NCI-H446 (cell line): ENCODE measurements around the gene OGFOD2.
"Not testable (repeated sequence)": the region's sequence is repeated elsewhere in the genome, so short reads cannot be mapped to it uniquely, and the experiment has no call there.

ENCODE experiments used
- DNase-seq, 2 experiments: peaks; one replicate each; lab custom pipeline; 2025; lab: John Stamatoyannopoulos, UW

OGFOD2 gene

DNA sequence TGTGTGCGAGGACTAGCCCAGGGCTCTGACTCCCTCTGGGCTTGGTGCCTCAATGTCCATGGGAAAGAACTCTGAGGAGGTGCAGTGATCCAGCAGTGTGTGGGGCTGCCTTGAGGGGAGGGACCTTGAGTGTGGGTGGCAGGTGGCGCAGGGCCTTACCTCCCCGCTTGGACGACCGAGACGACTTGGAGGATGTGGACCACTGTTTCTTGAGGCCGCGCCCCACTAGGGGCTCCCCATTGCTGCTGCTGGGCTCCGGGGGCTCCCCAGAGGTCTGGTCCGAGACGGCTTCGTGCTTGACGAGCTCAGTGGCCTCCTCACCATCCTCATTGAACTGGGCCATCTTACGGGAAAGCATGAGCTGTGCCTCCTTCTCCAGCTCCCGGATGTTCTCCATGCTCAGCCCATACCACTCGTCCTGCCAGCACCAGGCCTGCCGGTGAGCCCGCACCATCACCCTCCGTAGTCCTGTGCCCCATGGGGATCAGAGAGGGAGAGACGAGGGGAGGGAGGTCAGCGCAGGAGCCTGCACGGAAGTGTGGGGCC is 30.1 kb downstream of the OGFOD2 start:
- DNase-seq, result no peak

DNA sequence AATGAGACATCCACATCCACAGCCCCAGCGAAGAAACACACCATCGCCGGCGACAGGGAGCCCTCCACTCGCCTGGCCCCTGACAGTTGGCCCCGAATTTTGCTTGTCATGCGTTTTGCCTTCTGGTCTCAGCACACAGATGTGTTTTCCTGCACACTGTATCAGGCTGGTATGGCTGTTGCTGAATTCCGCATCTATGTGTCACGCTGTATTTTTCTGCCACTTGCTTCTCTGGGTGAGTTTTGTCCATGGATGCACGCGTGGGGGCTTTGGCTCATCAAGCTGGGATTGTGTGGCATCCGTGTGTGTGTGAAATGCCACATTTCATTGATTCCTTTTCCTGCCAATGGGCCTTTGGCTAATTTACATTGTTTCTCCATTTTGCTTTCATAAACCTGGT is 31.9 kb downstream of the OGFOD2 start:
- DNase-seq, result no peak

DNA sequence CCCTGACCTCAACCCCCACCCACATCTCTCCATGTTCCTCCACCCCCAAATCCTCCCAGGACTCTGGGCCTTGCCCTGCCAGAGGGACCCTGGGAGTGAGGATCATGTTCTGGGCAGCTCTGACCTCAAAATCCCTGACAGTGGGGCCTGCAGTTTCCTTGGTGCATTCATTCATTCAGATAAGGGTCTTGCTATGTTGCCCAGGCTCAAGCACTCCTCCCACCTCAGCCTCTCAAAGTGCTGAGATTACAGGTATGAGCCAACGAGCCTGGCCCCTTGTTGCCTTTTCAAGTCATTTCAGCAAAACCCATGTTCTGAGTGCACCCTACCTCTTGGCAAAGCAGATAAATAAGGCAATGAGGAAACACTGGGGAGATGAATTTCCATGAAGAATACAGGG is 35.1 kb downstream of the OGFOD2 start:
- DNase-seq, result no peak

DNA sequence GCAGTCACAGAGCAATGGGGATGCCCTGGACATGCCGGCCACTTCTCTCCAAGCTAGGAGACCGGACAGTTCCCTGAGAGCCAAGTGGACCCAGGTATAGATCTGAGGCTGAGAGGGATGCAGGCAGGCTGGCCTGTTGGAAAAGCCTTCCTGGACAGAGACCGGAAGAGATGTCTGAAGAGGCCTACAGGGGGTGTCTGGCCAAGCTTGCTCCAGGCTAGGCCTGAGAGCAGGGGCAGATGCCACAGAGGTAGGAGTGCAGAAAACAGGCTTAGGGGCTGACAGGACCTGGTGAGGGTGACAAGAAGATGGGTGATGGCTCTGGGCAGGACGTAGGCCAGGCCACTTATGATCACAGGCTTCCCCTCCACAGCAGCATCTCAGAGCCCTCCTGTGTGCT is 35.6 kb downstream of the OGFOD2 start:
- DNase-seq, result no peak

DNA sequence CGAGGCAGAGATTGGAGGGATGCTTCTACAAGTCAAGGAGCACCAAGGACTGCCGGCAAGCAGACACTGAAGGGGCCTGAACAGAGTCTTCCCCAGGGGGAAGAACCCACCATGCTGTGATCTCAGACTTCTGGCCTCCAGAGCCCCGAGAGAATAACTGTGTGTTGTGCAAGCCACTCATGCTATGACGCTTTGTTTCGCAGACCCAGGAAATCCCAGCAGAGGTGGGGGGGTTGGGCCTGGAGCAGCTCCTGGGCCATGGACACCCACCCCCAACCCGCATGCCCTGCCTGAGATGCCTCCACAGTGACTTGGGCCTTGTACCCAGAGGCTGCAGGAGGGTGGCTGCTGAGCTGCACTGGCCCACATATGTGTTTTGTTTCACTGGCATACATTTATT is 36.7 kb downstream of the OGFOD2 start:
- no peak for DNase-seq

DNA sequence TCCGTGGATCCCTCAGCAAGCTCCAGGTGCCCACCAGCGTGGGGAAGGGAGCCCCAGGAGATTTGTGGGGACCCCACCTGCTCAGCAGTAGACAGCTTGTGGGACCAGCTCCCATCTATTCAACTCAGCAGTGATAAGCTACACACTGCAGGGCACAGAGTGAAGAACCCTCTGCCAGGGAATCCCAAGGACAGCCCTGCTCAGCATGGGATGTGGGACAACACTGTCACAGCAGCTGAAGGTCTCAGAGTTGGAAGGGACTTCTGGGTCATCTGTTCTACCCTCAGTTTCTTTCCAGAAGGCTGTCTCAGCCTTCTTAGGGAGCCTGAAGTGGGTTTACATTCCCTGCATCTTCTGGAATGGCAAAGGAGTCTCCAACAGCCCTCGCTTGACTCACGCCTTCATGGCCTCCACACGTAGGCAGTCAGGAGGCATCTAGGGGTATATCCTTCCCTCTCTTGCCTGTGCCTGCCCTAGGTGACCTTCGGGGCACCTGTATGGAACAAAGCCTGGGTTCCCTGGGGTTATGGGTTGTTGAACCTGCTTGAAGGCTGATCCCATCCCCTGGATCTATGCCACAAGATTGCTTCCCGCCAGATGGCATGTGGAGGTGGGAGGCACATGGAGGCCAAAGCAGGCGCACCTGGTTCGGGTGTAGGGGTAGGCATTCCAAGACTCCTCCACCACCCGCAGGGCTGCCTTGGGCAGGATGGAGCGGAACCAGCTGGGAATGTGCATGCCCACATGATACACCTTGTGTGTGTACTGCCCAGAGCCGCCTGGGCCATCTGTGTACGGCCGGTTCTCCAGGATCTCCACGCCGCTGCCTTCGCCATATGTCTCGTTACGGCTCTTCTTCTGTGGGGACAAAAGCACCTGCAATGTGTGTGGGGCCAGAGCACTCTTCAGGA is 38.4 kb downstream of the OGFOD2 start:
- no peak for DNase-seq

DNA sequence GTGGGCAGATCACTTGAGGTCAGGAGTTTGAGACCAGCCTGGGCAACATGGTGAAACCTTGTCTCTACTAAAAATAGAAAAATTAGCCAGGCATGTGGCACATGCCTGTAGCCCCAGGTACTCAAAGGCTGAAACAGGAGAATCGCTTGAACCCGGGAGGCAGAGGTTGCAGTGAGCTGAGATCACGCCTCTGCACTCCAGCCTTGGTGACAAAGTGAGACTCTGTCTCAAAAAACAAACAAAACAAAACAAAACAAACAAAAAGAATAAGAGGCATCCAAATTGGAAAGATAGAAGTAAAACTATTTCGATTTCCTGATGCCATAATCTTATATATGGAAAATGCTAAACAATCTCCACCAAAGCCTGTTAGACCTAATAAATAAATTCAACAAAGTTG is 39.4 kb downstream of the OGFOD2 start:
- DNase-seq, result not testable (repeated sequence)

DNA sequence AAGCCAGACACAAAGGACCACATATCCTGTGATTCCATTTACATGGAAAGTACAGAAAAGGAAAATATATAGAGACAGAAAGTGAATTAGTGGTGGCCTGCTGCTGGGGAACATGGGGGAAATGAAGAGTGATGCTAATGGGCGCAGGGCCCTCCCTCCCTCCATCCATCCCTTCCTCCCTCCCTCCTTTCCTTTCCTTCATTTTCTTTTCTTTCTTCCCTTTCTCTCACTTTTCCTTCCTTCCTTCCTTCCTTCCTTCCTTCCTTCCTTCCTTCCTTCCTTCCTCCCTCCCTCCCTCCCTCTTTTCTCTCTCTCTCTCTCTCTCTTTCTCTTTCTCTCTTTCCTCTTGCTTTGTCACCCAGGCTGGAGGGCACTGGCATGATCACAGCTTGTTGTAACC is 42.7 kb downstream of the OGFOD2 start:
- no peak for DNase-seq

DNA sequence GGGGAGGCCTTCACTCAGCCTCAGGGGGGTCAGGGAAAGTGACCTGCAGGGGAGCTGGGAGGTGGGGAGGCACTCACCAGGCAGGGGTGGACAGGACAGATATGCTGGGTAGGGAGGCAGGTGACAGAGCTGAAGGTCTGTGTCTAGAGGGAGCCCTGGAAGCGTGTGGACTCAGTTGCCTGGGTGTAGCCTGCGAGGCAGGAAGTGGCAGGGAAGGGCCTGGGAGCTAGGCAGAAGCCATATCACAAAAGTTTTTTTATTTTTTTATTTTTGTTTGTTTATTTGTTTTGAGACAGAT is 44.7 kb downstream of the OGFOD2 start:
- no peak for DNase-seq

DNA sequence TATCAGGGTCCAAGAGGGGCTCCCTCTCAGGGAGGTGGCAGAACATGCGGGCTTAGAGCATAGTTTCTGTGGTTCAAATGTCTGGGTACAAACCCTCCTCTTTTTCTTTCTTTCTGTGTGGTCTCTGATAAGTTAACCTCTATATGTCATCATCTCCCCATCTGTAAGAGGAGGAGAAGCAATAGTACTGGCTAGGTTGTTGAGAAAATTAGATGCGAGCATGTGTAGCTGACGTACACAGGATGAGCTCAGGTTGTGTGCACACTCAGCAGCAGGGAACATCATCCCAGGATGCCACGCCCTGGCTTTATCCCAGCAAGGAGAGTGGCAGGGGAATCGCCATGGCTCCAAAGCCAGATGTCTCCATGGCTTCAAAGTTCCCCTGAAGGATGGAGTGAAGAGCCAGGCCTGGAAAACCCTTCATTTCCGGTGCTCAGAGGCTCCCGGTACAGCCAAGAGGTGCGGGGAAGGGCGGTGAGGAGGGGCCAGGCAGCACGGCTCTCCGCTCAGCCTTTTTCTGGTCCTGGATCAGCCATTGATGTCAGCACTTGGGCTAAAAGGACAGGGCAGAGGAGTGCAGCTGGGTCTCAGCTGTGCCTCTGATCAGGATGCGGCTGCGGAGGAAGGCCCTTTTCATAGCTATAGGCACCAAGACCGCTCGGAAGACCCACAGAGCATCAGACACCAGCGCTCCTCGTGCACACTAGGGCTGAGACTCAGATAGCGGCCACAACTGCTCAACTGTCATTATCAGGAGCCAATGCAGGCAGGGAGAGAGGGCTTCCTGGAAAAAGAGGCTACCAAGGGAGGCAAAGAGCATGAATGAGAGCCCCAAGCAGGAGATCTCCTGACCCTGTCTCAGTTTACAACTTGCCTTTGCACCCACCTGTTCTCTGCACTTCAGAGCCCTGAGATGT is 46.9 kb downstream of the OGFOD2 start:
- no peak for DNase-seq

DNA sequence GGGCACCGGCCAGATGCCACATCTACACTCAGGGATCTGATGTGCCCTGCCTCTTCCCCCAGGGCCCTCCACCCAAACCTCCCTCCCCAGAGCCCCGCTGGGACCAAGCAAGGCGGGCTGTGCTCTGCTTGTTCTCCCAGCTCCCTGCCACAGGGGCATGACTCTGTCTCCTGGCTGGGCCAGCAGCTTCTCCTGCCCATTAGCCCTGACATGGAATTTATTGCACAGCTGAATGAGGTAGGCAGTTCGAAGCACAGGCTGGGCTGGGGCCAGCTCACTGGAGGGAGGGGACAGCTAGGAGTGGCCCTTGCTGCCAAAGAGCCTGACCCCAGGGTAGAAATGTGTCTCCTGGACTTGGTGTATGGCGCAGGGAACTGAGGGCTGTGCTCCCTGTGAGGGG is 47.8 kb downstream of the OGFOD2 start:
- no peak for DNase-seq

DNA sequence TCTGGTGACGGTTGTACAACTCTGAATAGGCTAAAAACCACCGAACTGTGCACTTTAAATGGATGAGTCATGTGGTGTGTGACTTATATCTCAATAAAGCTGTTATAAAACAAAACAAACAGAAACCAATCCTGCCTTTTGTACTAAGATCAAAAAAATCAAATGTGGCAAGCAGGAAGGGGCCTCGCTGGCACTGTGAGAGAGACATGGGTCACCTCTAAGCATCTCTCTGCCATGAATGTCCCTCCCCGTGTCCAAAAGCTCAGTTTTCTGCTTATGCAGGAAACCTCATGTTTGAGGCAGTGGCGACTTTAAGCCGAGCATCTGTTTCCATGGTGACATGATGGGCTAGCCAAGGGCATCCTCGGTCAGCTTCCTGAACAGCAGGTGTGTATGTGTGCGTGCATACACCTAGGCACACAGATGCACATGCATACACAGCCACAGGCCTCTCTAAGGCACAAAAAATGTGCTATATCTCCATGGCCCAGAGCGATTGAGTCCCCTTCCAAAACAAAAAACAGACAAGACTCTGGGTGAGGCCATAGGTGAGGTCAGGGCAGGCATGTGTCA is 49.9 kb downstream of the OGFOD2 start:
- DNase-seq, result no peak

DNA sequence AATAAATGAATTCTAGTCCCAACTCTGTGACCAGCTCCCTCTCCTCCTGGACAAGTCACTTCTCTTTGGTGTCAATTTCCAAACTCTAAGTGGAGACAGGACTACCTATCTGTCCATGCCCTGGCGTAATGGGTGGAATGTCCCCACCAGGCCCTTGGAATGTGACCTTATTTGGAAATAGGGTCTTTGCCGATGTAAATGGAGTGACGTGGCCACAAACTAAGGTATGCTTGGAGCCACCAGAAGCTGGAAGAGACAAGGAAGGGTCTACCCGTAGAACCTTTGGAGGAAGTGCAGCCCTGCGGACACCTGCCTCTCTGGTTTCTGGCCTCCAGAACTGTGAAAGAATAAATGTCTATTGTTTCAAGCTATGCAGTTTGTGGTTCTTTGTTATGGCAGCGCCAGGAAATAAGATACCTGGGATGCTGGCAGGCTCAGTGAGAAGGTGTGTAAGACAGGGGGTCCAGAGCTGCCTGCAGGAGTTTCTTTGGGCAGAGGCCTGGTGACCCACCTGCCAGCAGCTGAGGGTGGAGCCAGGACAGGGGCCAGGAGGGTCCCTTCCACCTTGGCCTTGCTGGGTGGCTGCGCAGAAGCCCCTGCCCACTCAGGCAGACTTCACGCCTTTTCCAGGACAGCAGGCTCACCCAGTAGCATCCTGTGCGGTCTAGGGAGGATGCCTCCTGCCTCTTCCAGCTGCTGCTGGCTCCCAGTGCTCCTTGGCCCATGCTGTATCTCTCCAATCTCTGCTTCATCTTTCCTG is 51.2 kb downstream of the OGFOD2 start:
- no peak for DNase-seq

DNA sequence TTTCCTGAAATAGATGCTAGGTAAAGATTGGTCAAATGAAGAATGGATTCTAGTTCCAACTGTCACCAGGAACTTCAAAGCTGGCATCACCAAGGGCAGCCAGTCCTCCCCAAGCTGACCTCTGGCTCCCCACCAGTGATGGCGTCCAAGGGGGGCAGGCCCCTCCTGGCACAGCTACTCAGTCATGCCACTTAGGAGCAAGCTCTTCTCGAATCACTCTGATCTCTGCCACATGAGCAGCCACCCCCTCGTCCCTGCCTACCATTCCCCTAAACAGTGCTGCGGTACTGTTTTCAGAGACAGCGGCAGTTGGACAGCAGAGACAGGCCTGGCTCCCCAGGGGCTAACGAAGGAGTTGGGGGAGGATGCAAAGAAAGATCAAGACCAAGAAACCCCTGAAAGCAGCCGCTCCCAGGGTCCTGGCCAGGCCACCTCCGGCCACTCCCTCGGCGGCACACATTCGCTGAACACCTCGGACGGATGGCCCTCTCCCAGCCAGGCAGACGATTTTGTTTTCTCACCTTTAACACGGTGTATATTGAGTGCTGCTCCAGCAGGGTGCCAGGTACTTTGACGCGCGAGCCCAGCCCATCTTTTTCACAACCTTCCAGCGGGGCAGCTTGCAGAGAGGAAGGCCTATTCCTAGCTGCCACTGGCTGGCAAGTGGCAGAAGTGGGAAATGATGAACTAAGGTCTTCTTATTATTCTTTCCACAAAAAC is 52.8 kb downstream of the OGFOD2 start:
- no peak for DNase-seq

DNA sequence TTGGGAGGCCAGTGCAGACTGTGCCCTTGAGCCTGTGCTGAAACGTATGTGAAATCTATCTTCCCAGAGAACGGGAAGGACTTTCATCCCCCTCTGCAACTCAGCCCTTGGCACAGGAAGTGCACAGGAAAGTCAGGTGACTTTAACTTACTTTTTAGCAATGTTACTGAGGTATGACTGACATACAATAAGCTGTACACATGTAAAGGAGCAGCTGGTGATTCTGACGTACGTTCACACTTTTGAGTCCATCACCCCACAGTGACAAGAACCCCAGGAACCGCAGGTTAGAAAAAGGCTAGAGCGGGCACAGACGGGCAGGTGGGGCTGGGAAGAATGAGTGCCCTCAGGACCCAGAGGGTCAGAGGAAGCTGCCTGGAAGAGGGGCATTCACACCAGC is 53.4 kb downstream of the OGFOD2 start:
- DNase-seq, result no peak

DNA sequence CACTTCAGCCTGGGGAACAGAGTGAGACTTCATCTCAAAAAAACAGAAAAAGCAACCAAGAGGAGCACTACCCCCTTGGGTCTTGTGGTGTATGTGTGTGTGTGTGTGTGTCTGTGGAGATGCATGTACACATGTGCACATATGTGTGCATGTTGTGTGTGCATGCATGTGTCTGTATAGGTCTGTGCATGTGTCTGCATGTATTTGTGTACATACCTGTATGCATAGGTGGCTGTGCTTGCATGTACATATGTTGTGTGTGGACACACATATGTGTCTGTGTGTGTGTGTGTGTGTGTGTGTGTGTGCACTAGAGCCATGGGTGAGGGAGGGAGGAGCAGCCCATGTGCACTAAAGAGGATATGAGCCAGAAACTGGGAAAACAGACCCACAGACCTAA is 54.5 kb downstream of the OGFOD2 start:
- DNase-seq, result no peak
